GM19240 (cell line): Measurements from ENCODE around the gene ARHGAP23.
"Not testable (repeated sequence)": the region's sequence is repeated elsewhere in the genome, so short reads cannot be mapped to it uniquely, and the experiment has no call there.

Experiments
- DNase-seq: peaks from one replicate; pipeline ENCODE4 v3.0.0; 2011; ENCODE audit warnings: low spot score; ENCODE audit not compliant: insufficient read length

Gene ARHGAP23

DNA sequence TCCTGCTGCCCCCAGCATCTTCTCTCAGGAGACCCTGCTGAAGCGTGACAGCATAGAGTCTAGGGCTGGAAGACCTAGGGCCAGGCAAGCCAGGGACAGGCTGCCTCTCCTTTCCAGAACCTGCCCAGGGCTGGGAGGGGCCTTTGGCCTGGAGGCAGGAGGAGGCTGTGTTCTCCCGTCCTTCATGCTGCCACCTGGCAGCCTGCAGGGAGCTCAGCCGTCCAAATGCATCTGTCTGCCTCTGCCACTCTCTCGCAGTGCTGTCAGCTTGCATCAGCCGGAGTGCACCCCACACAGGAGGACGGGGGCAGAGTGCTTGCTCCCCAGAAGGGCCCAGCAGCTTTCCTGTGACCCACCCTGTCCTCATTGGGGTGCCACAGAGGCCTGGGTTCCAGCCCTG, 31.3 kb downstream of the ARHGAP23 start:
- no peak for DNase-seq

DNA sequence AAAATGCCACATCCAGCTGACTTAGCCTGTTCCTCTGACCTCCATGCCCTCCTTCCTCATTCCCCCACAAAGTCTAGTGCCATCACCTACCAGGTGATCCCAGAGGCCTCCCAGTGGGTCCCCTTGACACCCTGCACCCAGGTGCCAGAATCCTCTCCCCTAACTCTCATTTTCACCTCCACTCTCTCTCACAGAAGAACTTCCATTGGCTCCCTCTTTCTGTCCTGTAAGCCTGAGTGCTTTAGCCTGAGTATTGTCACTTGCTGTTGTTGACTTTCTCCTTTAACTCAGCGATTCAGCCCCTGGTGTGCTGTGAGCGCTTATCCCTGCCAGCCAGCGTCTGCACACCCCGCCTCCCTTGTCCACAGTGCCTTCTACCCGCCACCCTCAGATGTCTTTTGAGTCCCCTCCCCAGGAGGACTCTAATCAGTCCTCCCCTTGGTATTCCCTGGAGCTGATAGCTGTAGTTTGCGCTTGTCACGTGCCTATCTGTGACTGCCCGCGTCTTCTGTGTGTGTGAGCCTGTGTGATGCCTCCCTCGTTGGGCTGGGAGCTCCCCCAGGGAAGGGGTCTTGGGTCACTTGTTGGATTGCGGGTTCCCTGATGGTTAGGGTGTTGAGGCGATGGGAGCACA, 31.9 kb downstream of the ARHGAP23 start:
- no peak for DNase-seq

DNA sequence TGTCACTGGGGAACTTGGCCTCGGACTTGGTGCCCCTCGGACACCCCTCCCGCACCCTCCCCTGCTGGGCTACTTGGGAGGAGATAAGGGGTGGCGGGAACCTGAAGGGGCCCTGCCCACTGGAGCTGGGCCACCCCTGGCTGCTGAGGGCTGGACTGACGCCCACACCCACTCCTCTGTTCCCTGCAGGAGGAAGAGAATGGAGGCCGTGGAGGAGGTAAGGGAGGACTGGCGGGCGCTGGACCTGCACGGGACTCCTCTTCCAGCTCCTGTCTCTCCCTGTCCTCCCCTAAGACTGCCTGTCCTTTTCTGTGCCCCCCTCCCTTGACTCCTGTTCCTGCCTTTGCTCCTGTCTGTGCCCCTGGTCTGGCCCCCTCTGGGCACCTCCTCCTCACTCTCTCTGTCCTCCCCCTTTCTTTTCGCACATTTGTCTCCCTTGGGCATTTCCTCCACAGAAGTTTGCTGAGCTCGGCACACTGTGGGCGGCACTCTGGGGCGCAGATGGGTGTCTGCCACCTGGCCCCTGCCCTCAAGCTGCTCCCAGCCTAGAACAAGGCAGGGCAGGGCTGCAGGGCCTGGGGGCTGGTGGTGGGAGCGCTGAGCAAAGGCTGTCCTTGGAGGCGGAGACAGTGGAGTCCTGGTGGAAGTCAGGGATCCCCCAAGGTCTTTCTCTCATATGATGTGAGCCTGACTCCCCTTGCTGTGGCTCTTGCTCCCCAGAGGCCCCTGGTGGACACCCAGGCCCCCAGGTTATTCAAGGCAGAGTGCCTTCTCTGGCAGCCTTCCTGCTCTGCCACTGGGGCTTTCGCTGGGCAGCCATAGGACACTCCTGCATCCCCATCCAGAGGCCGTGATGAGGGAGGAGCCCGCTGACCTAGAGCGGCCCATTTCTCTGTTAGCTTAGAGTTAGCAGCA, 32.7 kb downstream of the ARHGAP23 start:
- no peak for DNase-seq

DNA sequence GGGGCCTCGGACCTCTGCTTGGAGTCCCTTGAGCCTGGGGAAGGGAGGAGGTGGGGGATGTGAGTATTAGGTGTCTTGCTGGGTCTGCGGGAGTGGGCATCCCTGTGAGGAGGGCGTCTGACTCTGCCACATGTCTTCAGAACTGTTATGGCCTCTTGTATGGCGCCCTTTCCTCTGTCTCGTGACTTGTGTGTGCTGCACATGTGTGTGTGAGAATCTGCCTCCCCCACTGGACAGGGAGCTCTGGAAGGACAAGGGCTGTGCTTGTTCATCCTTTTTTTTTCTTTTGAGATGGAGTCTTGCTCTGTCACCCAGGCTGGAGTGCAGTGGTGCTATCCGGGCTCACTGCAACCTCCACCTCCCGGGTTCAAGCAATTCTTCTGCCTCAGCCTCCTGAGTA, 33.4 kb downstream of the ARHGAP23 start:
- DNase-seq, result no peak

DNA sequence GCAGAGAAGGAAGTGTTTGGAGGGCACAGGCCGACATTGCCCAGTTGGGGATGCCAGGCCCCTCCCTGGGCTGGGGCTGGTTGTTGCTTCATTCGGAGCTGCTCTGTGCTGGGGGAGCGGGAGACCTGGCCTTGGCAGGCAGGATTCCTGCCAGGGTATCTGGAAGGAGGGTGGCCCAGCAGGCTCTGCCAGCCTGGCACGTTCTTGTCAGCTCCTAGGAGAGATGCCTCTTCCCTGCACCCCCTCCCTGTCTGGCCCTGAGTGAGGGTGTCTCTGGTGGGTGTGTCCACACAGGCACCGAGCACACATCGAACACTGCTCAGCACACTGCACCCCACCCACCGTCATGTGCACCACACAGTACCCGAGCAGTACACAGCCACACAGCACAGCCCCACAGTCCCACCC, 35.2 kb downstream of the ARHGAP23 start:
- no peak for DNase-seq

DNA sequence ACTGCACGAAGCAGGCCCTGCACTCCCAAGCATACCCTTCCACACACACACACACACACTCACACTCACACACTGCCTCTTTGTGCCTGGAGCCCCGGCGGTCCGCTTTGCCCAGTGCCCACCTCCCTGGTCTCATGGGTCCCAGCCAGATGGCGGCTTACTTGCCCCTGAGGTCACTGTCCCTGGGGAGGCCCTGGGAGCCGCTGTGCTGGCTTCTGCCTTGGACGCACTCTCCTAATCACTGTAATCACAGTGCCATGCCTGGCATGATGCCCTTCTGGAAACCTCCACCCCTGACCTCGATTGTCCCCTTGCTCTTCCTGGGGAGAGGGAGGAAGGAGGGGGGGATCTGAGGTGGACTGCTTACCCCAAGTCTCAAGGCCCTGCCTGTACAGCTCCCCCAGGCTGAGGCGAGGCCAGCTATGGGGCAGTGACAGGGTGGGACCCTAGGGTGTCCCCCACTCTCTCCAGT, 36.0 kb downstream of the ARHGAP23 start:
- no peak for DNase-seq

DNA sequence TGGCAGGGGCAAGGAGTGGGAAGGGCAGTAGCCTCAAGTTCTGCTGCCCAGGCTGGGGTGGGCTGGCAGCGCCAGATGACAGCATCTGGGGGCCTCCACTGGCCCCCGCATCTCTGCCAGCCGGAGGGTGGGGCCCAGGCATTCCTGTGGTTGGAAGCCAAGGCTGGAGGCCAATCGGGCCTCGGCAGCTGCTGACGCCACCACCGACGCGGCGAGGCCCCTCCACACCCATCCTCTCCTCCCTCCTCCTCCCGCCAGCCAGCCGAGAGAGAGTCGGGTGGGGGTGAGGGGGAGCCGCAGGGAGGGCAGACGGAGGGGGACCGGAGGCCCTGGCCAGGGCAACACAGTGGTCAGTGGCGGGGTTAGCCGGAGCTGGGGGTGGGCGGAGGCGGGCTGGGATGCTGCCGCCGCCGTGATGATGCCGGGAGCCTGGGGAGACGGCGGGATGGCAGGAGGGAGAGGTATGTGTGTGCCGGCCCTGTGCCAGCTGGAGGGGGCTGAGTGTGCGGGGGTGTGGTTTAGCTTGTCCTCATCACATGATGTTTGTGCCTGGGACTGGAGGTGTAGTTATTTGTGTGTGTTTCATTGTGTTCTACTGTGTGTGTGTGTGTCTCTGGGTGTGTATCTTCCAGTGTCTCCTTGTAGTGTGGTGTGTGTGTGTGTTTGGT, 36.6 kb downstream of the ARHGAP23 start:
- no peak for DNase-seq

DNA sequence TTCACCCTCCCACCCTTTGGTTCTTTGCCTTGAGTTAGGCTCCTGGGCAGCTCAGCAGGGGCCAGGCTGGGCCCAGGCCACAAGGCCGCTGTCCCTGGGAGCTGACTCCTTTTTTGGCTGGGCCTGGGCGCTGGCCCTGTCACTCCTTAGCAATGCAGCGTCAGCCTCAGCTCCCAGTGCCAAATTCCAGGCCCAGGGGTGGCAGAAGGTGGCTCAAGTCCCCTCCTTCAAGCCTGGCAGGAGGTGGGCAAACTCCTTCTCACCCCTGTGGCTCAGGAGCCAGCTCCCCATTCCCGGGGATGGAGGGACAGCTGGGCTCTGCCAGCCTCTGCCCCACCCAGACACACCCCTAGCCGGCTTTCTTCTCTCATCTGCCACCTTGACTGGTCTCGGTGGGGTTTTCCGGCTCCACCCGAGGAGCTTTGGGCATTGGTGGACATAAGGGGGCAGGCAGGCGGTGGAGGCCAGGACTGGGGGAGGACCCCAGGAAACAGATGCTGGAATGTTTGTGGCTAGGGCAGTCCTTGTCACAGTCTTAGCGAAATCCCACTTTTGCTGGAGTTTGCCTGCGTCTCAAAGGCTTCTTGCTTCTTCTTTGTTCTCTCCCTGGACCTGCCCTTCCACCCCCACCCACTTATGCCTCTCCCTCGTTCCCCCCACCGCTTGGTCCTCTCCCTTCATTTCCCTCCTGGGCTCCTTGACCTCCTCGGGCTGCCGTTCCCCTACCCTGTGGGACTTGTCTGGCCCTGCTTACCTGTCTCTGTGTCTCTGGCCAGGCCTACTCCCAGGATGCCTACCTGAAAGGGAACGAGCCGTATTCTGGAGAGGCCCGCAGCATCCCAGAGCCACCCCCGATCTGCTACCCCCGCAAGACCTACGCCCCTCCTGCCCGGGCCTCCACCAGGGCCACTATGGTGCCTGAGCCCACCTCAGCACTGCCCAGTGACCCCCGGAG, 37.4 kb downstream of the ARHGAP23 start:
- no peak for DNase-seq

DNA sequence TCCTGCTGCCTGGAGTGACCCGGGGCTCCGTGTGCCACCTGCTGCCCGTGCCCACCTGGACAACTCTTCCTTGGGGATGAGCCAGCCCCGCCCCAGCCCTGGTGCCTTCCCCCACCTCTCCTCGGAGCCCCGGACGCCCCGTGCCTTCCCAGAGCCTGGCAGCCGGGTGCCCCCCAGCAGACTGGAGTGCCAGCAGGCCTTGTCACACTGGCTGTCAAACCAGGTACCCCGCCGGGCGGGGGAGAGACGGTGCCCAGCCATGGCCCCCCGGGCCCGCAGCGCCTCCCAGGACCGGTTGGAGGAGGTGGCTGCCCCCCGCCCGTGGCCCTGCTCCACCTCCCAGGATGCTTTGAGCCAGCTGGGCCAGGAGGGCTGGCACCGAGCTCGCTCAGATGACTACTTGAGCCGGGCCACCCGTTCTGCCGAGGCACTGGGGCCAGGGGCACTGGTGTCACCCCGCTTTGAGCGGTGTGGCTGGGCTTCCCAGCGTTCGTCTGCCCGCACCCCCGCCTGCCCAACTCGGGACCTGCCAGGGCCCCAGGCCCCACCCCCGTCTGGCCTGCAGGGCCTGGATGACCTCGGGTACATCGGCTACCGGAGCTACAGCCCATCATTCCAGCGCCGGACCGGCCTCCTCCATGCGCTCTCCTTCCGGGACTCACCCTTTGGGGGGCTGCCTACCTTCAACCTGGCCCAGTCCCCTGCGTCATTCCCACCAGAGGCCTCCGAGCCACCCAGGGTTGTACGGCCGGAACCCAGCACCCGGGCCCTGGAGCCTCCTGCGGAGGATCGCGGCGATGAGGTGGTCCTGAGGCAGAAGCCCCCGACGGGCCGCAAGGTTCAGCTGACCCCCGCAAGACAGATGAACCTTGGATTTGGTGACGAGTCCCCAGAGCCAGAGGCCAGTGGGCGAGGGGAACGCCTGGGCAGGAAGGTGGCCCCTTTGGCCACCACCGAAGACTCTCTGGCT, 38.4 kb downstream of the ARHGAP23 start:
- DNase-seq, result no peak

DNA sequence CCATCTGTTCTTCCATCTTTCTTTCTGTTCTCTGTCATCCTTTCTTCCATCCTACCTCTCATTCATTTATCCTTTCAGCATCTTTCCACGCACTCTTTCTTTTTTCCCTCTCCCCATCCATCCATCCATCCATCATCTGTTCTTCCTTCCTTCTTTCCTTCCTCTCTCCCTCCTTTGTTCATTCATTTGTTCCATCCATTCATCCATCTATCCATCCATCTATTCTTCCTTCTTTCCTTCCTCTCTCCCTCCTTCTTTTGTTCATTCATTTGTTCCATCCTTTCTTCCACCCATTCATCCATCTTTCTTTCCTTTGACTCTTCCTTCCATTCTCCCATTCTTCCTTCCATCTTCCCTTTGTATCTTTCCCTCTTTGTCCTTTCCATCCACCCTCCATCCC, 39.2 kb downstream of the ARHGAP23 start:
- DNase-seq, result no peak

DNA sequence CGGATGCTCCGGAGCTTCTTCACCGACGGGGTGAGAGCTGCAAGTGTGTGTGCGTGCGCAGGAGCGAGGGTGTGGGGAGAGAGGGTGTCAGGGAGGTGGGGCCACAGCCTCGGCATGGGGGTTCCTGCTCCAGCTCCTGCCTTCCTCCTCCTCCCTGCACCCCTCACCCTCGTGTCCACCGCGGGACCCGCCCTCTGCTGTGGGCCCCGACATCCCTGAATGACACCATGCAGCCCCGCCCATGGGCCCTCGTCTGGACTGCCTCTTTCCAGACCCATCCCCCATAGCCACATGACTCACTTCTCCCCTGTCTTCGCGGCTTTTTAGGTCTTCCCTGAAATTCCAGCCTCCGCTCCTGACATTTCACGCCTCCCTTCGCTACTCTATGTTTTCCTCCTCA, 41.6 kb downstream of the ARHGAP23 start:
- no peak for DNase-seq

DNA sequence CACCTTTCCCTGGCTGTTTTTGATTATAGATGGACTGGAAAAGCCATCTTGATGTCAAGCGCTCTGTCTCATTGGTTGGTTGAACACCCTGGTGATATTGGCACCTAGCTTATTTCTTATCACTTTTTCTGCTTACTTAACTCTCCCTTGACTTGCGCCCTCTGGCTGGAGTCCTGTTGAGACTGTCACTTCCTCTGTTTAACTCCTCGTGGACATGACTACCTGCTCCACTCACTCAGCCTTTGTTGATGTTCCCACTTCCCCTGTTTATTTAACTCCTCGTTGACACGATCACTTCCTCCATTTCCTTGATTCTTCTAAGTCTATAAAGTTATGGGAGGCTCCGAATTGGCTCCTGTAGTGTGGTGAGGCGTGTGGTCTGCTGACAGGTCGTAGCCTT, 43.0 kb downstream of the ARHGAP23 start:
- DNase-seq, result not testable (repeated sequence)

DNA sequence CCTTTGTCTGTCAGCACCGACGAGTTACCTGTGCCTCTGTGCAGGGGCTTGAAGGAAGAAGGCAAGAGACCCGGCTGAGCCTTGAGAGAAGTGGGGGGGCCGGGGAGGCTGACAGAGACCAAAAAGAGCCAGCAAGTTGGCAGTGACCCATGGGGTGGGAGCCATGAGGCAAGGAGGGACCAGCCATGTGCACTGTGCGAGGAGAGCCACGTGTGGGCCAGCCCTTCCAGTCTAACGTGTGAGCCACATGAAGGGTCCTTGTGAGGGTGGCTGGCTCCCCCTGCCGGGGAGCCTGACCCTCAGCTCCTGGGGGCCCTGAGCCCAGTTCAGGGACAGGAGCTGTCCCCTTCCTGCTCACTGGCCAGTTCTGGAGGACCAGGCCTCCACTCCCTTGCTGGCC, 46.4 kb downstream of the ARHGAP23 start:
- DNase-seq, result not testable (repeated sequence)

DNA sequence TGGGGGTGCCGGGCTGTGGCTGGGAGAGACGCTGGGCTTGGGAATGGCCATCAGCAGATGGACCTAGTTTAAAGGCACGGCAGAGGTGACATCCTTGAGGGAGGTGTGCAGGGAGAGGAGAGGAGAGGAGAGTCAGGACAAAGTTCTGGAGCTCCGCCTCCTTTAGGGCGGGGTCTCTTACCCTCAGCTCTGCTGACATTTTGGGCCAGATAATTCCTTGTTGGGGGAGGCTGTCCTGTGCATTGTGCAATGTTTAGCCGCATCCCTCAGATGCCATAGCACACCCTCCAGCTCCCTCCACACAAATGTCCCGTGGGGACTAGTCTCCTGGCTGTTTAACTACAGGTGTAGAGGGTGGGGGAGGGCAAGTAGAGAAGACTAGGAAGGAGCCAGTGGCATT, 48.3 kb downstream of the ARHGAP23 start:
- DNase-seq, result no peak

DNA sequence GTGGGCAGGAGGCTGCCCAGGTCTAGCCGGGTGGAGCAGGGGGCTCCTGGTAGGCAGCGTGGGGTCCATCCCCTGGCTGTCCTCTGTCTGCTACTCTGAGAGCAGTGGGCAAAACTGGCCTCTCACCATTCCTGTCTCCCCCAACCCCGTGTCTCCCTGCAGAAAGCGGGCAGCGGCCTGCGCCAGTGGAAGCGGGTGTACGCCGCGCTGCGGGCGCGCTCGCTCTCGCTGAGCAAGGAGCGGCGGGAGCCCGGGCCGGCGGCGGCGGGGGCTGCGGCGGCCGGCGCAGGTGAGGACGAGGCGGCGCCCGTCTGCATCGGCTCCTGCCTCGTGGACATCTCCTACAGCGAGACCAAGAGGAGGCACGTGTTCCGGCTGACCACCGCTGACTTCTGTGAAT, 49.2 kb downstream of the ARHGAP23 start:
- DNase-seq, result not testable (repeated sequence)

DNA sequence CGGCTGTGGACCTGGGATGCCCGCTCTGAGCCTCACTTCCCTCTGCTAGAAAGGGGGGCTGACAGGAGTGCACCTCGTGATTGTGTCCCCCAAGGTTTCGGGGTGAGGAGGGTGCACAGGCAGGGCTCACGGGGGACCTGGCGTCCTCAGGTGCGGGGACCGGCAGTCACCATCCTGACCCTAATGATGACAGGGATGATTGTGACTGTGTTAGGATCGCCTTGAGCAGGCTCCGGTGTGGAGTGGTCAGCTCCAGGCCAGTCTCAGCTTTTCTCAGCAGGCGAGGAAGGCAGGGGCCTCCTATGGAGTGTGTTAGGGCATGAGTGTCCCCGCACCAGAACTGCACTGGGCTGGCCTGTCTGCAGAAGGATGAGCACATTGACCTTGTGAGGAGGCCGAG, 49.7 kb downstream of the ARHGAP23 start:
- not testable (repeated sequence) for DNase-seq

DNA sequence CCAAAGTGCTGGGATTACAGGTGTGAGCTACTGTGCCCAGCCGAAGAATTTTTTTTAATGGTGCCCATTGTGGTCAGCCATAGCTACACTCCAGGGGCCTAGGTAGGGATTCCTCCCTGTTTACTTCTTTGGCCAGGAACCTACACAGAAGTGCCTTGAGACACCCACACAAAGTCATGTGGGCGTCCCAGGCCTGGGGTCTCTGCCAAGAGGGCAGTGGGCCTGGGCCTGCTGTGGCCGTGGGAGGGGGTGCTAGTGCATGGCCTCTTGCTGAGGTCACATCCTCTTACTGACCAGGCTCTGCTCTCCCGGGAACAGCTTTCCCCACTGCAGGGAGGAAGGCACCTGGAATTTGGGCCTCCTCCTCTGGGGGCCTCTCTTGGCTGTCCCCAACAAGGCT, 50.4 kb downstream of the ARHGAP23 start:
- DNase-seq, result not testable (repeated sequence)

DNA sequence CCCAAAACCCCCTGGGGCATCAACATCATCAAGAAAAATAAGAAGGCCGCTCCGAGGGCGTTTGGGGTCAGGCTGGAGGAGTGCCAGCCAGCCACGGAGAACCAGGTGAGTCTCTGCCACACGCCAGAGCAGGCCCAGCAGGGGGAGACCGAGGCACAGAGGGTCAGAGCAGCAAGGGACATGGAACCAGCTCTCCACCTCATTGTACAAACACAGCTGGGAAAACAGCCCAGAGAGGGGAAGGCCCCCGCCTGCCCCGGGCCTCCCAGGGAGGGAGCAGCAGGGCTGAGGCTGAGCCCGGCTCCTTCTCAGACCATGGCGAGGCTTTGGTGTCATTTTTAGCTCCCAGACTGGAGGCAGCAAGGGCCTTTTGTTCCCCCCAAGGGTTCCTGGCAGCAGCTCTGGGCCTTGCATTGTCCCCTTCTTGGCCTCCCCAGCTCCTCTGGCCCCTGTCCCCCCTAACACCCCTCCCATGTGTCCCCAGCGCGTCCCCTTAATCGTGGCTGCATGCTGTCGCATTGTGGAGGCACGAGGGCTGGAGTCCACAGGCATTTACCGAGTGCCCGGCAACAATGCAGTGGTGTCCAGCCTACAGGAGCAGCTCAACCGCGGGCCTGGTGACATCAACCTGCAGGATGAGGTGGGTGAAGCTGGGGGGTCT, 53.9 kb downstream of the ARHGAP23 start:
- not testable (repeated sequence) for DNase-seq

DNA sequence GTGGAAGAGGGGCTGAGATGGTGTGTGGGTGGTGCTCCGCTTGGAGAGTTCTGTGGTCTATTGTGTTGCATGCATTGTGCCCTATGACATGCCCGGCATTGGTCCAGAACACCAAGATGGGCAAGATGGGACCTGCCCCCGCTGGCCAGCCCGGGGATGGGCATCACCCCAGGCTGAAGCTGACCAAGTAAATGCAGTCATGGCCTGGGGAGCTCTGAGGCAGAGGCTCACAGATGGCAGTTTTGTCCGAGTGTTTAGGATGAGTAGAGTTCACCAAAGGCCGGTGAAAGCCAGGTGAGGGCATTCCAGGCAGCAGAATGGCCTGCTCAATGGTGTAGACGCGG, 54.4 kb downstream of the ARHGAP23 start:
- not testable (repeated sequence) for DNase-seq
